H9 (cell line): ENCODE data around the gene NUP98. TPM values are rescaled to one million over a fixed set of nuclear protein-coding genes. Genes with fewer than 3 reads are reported as not detected.

Experiments
- DNase-seq: peaks from one replicate; pipeline ENCODE4 v3.0.0-alpha.2; 2017
- H2AFZ ChIP-seq: one replicate; pipeline ENCODE4 v1.6.1; 2013; ENCODE audit warnings: mild to moderate bottlenecking, low read length, control low read depth, moderate library complexity
- H2AK5ac ChIP-seq: 2 replicates; pipeline ENCODE4 v1.6.1; 2013; ENCODE audit warnings: low read length, control low read depth, mixed read lengths; ENCODE audit not compliant: insufficient read length
- H2BK120ac ChIP-seq: one replicate; pipeline ENCODE4 v1.6.1; 2013; ENCODE audit warnings: low read depth, mild to moderate bottlenecking, low read length, control low read depth, inconsistent platforms; ENCODE audit not compliant: poor library complexity, severe bottlenecking
- H2BK12ac ChIP-seq: 2 replicates; pipeline ENCODE4 v1.6.1; 2013; ENCODE audit warnings: low read length, control low read depth, mixed read lengths, low read depth; ENCODE audit not compliant: insufficient read length
- H2BK15ac ChIP-seq: 2 replicates; pipeline ENCODE4 v1.6.1; 2013; ENCODE audit warnings: low read depth, low read length, control low read depth
- H2BK20ac ChIP-seq: one replicate; pipeline ENCODE4 v1.6.1; 2013; ENCODE audit warnings: low read depth, mild to moderate bottlenecking, low read length, control low read depth, inconsistent platforms; ENCODE audit not compliant: poor library complexity, severe bottlenecking
- H2BK5ac ChIP-seq: 2 replicates; pipeline ENCODE4 v1.6.1; 2013; ENCODE audit warnings: low read length, control low read depth, mixed read lengths; ENCODE audit not compliant: insufficient read length
- H3K14ac ChIP-seq: 2 replicates; pipeline ENCODE4 v1.6.1; 2013; ENCODE audit warnings: low read length, control low read depth; ENCODE audit not compliant: insufficient read depth
- H3K18ac ChIP-seq: 2 replicates; pipeline ENCODE4 v1.6.1; 2013; ENCODE audit warnings: low read depth, mild to moderate bottlenecking, mixed read lengths, low read length, control low read depth; ENCODE audit not compliant: insufficient read length
- H3K23ac ChIP-seq: 2 replicates; pipeline ENCODE4 v1.6.1; 2013; ENCODE audit warnings: low read length, control low read depth, mixed read lengths, low read depth; ENCODE audit not compliant: insufficient read length
- H3K23me2 ChIP-seq: 2 replicates; pipeline ENCODE4 v1.6.1; 2013; ENCODE audit warnings: low read depth, mild to moderate bottlenecking, mixed read lengths, low read length, control low read depth; ENCODE audit not compliant: insufficient read length, poor library complexity, severe bottlenecking
- H3K27ac ChIP-seq: 2 replicates; pipeline ENCODE4 v1.5.1; 2013; ENCODE audit warnings: low read length, control low read depth, mixed read lengths, low read depth; ENCODE audit not compliant: insufficient read length
- H3K27me3 ChIP-seq: 2 replicates; pipeline ENCODE4 v1.6.1; 2013; ENCODE audit warnings: low read length, control low read depth, inconsistent platforms; ENCODE audit not compliant: insufficient read depth
- H3K4ac ChIP-seq: 2 replicates; pipeline ENCODE4 v1.6.1; 2013; ENCODE audit warnings: low read depth, mild to moderate bottlenecking, control low read depth, inconsistent platforms, low read length, moderate library complexity
- H3K4me1 ChIP-seq: 2 replicates; pipeline ENCODE4 v1.6.1; 2013; ENCODE audit warnings: low read length, control low read depth, inconsistent platforms; ENCODE audit not compliant: insufficient read depth
- H3K4me2 ChIP-seq: 2 replicates; pipeline ENCODE4 v1.6.1; 2013; ENCODE audit warnings: low read length, control low read depth, mixed read lengths; ENCODE audit not compliant: insufficient read length, insufficient read depth
- H3K56ac ChIP-seq: 2 replicates; pipeline ENCODE4 v1.6.1; 2013; ENCODE audit warnings: low read depth, mild to moderate bottlenecking, mixed read lengths, low read length, control low read depth; ENCODE audit not compliant: insufficient read length
- H3K79me1 ChIP-seq: 2 replicates; pipeline ENCODE4 v1.6.1; 2013; ENCODE audit warnings: low read depth, mild to moderate bottlenecking, moderate library complexity, low read length, control low read depth, inconsistent platforms; ENCODE audit not compliant: insufficient read depth, poor library complexity, severe bottlenecking
- H3K79me2 ChIP-seq: 2 replicates; pipeline ENCODE4 v1.6.1; 2013; ENCODE audit warnings: low read length, control low read depth, inconsistent platforms; ENCODE audit not compliant: insufficient read depth
- H3K9ac ChIP-seq: 2 replicates; pipeline ENCODE4 v1.6.1; 2013; ENCODE audit warnings: low read length, control low read depth, mixed read lengths; ENCODE audit not compliant: insufficient read length; ENCODE audit errors: extremely low read depth
- H3K9me3 ChIP-seq: one replicate; pipeline ENCODE4 v1.6.1; 2013; ENCODE audit warnings: low read depth, low read length, inconsistent platforms; ENCODE audit not compliant: control insufficient read depth
- H3T11ph ChIP-seq: one replicate; pipeline ENCODE4 v1.6.1; 2013; ENCODE audit warnings: mild to moderate bottlenecking, low read length, control low read depth, inconsistent platforms
- H4K20me1 ChIP-seq: one replicate; pipeline ENCODE4 v1.6.1; 2013; ENCODE audit not compliant: control insufficient read depth, insufficient read length, insufficient read depth
- H4K5ac ChIP-seq: 2 replicates; pipeline ENCODE4 v1.6.1; 2013; ENCODE audit warnings: low read depth, mild to moderate bottlenecking, mixed read lengths, low read length, control low read depth; ENCODE audit not compliant: insufficient read length
- H4K8ac ChIP-seq: replicated peaks from 2 replicates; pipeline ENCODE4 v1.6.1; 2013; ENCODE audit warnings: low read length, control low read depth, mixed read lengths, low read depth; ENCODE audit not compliant: insufficient read length
- H4K91ac ChIP-seq: 2 replicates; pipeline ENCODE4 v1.6.1; 2013; ENCODE audit warnings: low read depth, mild to moderate bottlenecking, moderate library complexity, mixed read lengths, low read length, control low read depth; ENCODE audit not compliant: insufficient read length
- H3K27ac Mint-ChIP-seq, 3 experiments: 2 replicates in 2 of 3; 3 replicates in 1 of 3; pipeline ENCODE4 v1.8.0; 2020 to 2021; ENCODE audit warnings: mixed read lengths in 3 of 3, mild to moderate bottlenecking in 1 of 3, moderate library complexity in 1 of 3
- H3K27me3 Mint-ChIP-seq: 2 replicates; pipeline ENCODE4 v1.8.0; 2021; ENCODE audit warnings: low read depth, mild to moderate bottlenecking, moderate library complexity, mixed read lengths
- H3K36me3 Mint-ChIP-seq, 3 experiments: 2 replicates in 2 of 3; 3 replicates in 1 of 3; pipeline ENCODE4 v1.8.0; 2020 to 2021; ENCODE audit warnings: low read depth in 3 of 3, mixed read lengths in 3 of 3; ENCODE audit not compliant: insufficient read depth in 1 of 3
- H3K4me1 Mint-ChIP-seq, 2 experiments: 2 replicates each; pipeline ENCODE4 v1.8.0; 2020; ENCODE audit warnings: mixed read lengths in 2 of 2
- H3K4me3 Mint-ChIP-seq, 2 experiments: 2 replicates in 1 of 2; 3 replicates in 1 of 2; pipeline ENCODE4 v1.8.0; 2020 to 2021; ENCODE audit warnings: mild to moderate bottlenecking in 2 of 2, mixed read lengths in 2 of 2, moderate library complexity in 1 of 2
- H3K9me3 Mint-ChIP-seq, 2 experiments: 2 replicates in 1 of 2; 3 replicates in 1 of 2; pipeline ENCODE4 v1.8.0; 2020; ENCODE audit warnings: mild to moderate bottlenecking in 2 of 2, mixed read lengths in 2 of 2, moderate library complexity in 1 of 2
- WGBS: extraction: QIAGEN DNeasy Blood & Tissue Kit; methylation state at CpG from one replicate; pipeline ENCODE4 v1.1.7; 2013; ENCODE audit warnings: missing lambda C conversion rate, low lambda C conversion rate, mixed read lengths; ENCODE audit not compliant: insufficient read length; ENCODE audit errors: extremely low coverage; 5-methylcytosine and 5-hydroxymethylcytosine counted together
- total RNA-seq: library from RNA; stranded (reverse); gene quantifications from 2 replicates; pipeline ENCODE4 v1.2.1, GENCODE V29; 2021
- TF ChIP-seq, protein P1 (sequence below): fragments of 200-600 bp; sonication (generic); conservative IDR thresholded peaks from 3 replicates; pipeline ENCODE4 v1.8.0; 2021; ENCODE audit warnings: antibody characterized with exemption, mild to moderate bottlenecking

The NUP98 gene
- total RNA-seq, 1 experiment from 2014 or later = 105 TPM

DNA sequence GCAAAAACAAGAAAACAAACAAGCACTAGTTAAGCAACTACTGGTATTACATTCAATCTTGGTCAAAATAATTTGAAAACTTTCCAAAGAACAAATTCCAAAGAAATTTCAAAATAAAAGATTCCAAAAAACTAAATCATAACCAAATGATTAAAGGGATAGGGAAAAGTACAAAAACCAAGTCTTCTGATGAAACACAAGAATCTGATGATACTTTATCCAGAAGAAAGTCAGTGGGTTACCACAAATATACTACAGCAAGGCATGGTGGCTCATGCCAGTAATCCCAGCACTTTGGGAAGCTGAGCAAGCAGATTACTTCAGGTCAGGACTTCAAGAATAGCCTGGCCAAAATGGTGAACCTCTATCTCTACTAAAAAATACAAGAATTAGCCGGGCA, 59.1 kb downstream of the NUP98 start:
- H3K27ac ChIP-seq = no peak overlapping the region
- no peak overlapping the region for H3T11ph ChIP-seq
- no peak overlapping the region for H3K23ac ChIP-seq
- Mint-ChIP-seq H3K4me1 (no peaks in the 10 kb centered on the region), H3K9me3 (no peaks in the 10 kb centered on the region), H3K36me3 (peaks cover 29 to 83% (median 73%) of the 10 kb centered on the region in 3 experiments), H3K27me3 (no peaks in the 10 kb centered on the region), H3K4me3 (no peak overlapping the region), H3K27ac (peak overlapping the region in 1 of 3 experiments; percentile 36; a peak in 1 of 7 replicates)
- H3K23me2 ChIP-seq = no peaks in the 10 kb centered on the region
- H2BK5ac ChIP-seq = no peak overlapping the region
- no CpG with 5 or more reads among the region's 1 CpG for WGBS
- no peaks in the 10 kb centered on the region for H3K4me1 ChIP-seq
- H3K9me3 ChIP-seq = no peaks in the 10 kb centered on the region
- no peak overlapping the region for H3K4me2 ChIP-seq
- H2AK5ac ChIP-seq = no peak overlapping the region
- H3K4ac ChIP-seq = no peak overlapping the region
- H3K79me2 ChIP-seq = no peaks in the 10 kb centered on the region
- no peak overlapping the region for H4K5ac ChIP-seq
- no peak for DNase-seq
- no peak overlapping the region for H2BK20ac ChIP-seq
- no peak overlapping the region for H2AFZ ChIP-seq
- no peaks in the 10 kb centered on the region for H3K27me3 ChIP-seq
- no peak overlapping the region for H2BK12ac ChIP-seq
- no peak overlapping the region for H4K91ac ChIP-seq
- H3K9ac ChIP-seq = no peak overlapping the region
- H3K18ac ChIP-seq = no peak overlapping the region
- TF ChIP-seq, protein P1, sequence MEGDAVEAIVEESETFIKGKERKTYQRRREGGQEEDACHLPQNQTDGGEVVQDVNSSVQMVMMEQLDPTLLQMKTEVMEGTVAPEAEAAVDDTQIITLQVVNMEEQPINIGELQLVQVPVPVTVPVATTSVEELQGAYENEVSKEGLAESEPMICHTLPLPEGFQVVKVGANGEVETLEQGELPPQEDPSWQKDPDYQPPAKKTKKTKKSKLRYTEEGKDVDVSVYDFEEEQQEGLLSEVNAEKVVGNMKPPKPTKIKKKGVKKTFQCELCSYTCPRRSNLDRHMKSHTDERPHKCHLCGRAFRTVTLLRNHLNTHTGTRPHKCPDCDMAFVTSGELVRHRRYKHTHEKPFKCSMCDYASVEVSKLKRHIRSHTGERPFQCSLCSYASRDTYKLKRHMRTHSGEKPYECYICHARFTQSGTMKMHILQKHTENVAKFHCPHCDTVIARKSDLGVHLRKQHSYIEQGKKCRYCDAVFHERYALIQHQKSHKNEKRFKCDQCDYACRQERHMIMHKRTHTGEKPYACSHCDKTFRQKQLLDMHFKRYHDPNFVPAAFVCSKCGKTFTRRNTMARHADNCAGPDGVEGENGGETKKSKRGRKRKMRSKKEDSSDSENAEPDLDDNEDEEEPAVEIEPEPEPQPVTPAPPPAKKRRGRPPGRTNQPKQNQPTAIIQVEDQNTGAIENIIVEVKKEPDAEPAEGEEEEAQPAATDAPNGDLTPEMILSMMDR = no peak
- no peak overlapping the region for H3K56ac ChIP-seq
- no peaks in the 10 kb centered on the region for H3K79me1 ChIP-seq
- H3K14ac ChIP-seq = no peak overlapping the region
- no peak overlapping the region for H4K8ac ChIP-seq
- H4K20me1 ChIP-seq = no peaks in the 10 kb centered on the region
- no peak overlapping the region for H2BK15ac ChIP-seq
- H2BK120ac ChIP-seq = no peak overlapping the region
